ENCODE measurements around the gene DNAJC25. TPM values are rescaled to one million over a fixed set of nuclear protein-coding genes. Genes with fewer than 3 reads are reported as not detected.

DNAJC25 gene
- total RNA-seq, 1 donor from 2014 or later = 9.8 TPM

DNA sequence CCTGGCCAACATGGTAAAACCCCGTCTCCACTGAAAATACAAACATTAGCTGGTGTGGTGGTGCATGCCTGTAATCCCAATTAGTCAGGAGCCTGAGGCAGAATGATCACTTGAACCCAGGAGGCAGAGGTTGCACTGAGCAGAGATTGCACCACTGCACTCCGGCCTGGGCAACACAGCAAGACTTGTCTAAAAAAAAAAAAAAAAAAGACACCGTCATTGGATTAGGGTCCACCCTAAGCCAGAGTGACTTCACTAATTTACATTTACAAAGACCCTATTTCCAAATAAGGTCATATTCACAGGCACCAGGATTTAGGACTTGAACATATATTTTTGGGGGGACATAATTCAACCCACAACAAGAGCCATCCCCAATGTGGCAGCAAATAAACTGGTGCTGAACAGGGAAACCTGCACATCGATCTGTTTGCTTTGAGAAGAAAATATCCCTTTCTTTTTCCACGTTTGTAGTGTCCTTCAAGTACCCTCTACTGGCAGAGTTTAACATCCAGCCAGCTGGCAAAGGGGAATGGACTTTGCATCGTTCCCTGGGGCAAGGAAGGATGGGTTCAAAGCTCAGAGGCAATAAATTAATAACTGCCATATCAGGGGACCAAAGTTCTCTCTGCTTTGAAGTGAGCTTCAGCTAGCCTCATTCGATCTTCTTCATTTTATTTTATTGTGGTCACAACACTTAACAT is 3.7 kb upstream of the DNAJC25 start:
- no peak for DNase-seq (ENCODE audit: low spot score)

DNA sequence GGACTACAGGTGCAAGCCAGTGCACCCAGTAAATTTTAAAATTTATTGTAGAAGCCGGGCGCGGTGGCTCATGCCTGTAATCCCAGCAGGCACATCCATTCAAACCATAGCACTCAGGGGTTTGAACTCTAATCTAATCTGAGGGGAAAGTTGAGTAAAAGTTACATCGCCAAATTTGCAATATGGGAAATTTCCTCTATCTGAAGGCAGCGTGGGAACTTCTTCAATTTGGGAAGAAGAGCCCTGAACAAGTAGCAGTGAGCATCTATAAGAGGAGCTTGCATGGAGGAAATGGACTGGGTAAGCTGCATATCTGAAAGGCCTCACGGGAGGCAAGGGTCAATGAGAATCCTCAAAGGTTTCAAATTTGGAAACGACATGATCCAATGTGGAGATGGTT is 2.7 kb upstream of the DNAJC25 start:
- no peak for DNase-seq (ENCODE audit: low spot score)

DNA sequence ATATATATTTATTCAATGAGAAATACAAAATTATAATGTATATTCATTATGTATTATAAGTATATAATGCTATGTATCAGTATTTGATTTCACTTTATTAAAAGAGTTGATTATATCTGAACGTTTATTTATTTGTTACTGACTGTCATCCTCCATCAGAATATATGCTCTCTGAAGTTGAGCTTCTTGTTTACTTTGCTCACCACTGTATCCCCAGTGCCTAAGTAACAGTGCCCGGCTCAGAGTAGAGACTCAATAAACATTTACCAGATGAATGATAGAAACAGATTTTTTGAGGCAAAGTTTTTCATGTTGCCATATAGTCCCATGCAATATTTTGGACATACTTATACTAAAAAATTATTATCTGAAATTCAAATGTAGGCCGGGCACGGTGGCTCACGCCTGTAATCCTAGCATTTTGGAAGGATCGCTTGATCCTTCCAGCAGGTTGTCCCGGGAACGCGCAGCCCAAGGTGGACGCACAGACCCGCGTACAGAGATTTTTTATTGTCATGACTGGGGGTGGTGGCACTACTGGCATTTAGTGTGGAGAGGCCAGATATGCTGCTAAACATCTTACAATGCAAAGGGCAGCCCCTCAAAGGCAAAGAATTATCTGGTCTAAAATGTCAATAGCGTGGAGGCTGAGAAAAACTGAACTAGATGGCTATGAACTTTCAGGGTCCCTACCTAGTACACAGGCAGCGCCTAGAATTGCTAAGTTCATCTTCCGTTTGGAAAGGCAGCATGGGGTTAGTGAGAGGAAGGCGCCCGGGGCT is 761 bp upstream of the DNAJC25 start:
- DNase-seq (ENCODE audit: low spot score) = no peak

DNA sequence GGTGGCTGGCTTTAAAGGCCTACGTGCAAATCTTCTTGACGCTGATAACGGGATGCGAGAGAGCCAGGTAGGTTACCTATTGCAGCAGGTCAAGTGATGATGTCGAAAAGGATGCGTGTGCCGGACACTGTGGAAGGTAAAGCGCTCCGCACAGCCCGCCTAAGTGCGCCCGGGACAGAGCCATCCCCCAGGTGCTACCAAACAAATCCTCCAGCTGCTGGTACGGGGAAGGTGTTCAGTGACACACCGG is 245 bp upstream of the DNAJC25 start:
- no peak for DNase-seq (ENCODE audit: low spot score)

DNA sequence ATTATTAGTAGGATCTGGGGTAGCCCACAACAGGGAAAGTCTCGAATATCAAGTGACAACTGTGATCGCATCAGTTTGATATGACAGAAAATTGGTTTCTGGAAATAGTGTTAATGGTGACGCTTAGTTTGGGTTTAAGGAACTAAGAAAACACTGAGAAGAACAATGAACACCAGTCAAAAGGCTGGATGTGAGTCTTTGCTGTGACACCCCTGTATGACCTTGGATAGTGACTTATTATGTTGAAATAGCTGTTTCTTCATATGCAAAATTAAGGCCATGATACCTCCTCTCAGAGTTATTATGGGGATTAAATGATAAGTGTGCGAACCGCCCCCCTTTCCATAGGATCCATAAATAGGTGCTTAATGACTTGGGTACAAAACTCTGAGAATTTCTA is 926 bp downstream of the DNAJC25 start:
- no peak for DNase-seq (ENCODE audit: low spot score)

DNA sequence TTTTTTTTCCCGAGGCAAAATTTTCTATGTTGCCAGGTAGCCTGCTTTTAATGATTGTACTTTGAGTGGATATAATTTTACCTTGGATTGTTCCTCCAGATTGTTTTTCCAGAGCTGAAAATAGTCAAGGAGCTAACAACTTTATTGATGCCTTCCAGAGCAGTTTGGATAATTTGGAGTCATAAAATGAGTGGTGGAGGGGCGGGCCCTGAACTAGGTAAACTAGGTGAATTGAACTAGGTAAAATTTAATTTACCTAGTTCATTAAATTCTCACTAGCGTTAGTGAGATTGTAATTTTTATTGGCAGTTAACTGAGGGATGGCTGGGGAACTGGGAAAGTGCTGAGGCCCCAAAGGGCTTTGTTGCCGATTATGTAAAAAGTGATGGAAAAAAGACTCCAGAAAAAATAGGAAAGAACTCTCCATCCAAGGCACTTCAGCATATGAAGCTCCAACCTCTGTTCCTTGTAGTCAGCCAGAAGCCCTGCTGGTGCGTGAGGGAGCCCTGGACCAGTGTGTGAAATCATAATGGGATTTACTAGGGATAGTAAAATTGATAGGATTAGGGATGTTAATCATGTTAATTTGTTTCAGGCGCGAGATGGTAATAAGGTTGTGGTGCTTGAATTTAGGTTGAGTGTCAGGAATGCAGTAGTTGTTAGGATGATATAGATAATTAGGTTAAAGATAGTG is 1.7 kb downstream of the DNAJC25 start:
- DNase-seq (ENCODE audit: low spot score) = no peak

DNA sequence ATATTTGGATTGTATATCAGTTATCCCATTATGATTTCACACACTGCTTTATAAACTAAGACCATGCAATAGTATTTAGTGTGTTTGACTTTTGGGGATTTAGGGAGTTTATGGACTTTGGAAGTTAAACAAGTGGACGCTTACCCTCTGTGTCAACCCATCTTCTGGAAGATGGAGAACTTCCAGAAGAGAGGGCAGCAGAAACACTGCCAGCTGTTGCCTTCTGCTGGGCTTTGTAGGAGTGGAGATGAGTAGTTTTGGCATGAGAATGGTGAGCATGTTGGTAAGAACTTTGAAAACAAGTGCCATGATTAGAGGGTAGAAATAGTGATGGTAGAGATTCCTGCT is 2.2 kb downstream of the DNAJC25 start:
- no peak for DNase-seq (ENCODE audit: low spot score)

DNA sequence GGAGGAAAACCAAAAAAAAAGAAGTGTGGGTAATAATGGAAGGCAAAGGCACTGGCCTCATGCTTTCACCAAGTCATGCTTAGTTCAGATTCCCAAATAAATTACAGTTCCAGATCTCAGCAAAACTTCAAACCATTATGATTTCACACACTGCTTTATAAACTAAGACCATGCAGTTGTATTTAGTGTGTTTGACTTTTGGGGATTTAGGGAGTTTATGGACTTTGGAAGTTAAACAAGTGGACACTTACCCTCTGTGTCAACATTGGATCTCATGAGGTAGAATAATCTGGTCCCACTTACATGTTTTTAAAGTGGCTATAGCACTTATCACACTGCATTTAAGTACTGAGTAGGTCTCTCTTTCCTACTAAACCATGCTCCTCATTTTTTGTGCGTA is 3.7 kb downstream of the DNAJC25 start:
- no peak for DNase-seq (ENCODE audit: low spot score)

DNA sequence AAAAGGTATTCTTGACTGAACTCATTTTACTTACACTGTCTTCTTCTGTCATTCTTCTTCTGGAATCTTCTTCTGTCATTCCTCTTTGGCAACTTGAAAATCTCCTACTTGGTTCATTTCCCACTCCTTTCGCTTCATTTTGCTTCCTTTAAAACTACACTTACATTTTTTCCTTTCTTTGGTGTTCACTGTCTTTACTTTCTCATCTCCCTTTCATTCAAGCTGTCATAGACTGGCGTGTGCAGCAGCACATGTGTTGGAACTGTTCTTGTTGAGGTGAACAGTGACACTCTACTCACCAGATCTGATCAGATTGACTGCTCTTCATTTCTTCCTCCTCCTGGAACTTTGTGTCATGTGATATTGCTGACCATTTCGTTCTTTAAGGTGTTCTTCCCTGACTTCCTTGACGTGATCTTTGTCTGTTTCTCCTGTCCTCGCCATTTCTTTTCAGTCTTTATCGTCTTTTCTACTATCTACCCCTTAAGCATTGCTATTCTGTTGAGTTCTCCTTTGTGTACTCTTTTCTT is 6.4 kb downstream of the DNAJC25 start:
- DNase-seq (ENCODE audit: low spot score) = no peak

DNA sequence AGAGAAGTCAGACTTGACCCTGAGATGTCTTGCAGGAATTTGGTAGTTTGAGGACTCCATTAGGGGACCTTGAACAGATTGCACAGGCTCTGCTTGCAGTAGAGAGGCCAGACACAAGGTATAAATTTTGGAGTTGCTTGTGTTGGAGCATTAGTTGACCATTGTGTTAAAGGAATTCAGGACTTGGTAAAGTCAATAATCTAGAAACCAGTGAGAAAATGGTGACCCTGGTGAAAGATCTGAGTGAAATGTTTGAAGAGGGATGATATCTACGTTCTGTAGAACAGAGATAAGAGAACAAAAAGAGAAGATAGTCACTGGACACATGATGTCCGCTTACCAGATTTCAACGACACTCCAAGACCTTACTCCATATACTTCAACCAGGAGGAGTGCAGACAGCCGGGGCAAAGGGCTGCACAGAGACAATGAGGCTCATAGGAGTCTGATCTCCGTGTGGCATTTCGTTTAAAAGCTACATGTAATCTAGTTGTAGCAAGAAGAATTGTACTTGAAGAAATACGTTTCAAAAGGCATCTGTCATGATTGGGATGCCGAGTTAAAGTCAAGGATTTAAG is 13.2 kb downstream of the DNAJC25 start:
- DNase-seq (ENCODE audit: low spot score) = no peak

DNA sequence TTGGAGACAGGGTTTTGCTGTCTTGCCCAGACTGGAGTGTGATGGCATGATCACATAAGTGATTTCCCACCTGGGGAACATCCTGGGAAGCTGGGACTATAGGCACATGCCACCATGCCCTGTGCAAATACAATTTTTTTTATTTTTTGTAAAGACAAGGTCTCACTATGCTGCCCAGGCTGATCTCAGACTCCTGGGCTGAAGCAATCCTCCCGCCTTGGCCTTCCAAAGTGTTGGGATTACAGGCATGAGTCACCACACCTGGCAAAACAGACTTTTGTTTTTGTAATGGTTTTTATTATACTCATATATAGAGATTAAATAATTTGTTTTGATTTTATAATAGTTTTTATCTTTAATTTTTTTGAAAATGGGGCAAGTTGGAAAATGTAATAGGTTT is 14.7 kb downstream of the DNAJC25 start:
- no peak for DNase-seq (ENCODE audit: low spot score)

DNA sequence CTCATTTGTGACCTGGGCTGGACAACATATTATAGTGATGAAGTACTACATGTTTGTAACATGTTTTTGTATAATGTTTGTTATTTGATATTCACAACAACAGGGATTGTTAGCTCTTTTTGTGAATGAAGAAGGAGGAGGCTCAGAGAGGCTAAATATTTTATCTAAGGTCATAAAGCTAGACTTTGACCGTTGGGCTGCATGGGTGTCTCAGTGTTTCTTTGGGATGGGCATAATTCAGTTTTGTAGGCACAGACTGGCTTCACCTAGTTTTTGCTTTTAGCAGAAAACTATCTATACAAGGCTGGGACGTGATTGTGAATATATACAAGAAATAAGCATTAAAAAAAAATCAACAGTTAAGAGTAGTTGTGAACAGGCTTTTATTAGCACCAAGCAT is 15.3 kb downstream of the DNAJC25 start:
- no peak for DNase-seq (ENCODE audit: low spot score)

DNA sequence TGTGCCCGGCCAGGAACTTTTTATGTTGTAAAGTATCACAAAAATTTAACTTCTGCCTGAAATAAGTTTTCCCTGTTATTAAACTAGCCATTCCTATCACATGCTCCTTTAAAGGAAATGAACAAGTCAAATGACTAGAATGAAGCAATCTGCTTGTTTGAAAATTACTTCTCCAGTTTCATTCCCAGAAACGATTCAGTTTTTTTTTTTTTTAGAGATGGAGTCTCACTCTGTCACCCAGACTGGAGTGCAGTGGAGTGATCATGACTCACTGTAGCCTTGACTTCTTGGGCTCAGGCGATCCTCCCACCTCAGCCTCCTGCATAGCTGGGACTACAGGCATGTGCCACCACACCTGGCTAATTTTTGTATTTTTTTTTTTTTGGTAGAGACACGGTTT is 16.9 kb downstream of the DNAJC25 start:
- DNase-seq (ENCODE audit: low spot score) = no peak

DNA sequence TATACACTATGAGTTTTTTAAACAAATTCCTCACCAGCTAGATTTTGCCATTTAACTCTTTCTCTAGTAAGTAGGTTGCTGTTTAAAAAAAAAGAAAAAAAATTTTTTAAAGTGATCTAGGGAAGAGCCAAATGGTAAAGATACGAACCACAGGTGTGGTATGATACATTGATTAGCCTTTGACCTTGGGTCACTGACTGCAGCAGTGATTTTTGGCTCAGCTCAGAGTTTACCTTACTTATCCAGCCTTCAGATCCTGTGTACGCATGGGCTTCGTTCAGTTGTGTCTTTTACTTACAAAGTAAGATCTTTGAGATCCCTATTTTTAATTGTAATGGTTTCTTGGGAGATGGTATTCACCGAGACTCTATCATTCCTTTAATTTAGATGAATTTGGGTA is 17.9 kb downstream of the DNAJC25 start:
- DNase-seq (ENCODE audit: low spot score) = no peak

DNA sequence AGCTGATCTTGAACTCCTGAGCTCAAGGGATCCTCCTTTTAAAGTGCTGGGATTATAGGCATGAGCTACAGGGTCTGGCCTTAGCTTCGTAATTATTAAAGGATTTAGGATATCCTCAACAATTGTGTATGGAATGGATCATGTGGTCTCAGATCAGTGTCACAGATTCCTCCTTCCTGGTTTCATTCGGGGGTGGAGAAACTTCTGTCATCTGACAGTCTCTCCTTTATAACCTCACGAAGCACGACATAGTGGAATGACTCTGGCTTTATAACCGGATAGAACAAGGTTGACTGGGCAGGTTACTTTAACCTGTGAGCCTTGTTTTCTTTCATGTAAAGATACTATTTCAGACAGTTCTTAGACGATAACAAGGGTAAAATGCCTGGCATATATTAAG is 25.9 kb downstream of the DNAJC25 start:
- DNase-seq (ENCODE audit: low spot score) = no peak

DNA sequence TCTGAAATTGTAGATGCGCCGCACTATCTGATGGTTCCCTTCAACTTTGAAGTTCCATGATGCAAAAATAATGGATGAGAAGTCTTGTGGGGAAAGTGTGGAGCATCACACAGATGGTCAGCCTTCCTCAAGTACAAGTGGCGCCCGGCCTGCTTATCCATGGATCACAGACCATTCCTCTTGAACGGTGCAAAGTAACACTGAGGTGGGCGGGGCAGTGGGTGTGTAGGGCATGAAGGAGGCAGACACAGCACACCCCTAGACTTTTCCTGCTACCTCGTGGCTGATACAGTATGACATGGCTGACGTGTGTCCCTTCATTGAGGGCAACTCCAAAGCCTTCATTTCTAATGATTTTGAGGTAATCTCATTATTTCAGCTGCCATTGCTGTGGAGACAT is 27.8 kb downstream of the DNAJC25 start:
- DNase-seq (ENCODE audit: low spot score) = no peak

DNA sequence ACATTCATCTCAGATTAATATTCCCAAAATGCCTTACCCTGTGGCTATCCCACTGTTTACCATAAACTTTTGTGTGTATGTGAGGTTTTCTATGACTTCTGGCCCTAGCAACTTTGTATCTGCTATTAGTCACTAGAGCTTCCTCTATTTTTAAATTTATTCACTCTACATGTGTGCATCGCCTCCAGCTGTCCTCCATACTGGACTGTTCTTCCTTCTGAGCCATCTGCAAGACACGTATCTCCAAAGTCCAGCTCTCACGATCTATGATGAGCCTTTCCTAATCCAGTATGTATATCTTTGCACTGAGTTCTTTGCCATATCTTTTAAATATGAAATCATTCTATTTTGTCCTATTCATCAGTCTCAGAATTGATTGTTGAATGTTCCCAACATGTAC is 28.6 kb downstream of the DNAJC25 start:
- DNase-seq (ENCODE audit: low spot score) = no peak

DNA sequence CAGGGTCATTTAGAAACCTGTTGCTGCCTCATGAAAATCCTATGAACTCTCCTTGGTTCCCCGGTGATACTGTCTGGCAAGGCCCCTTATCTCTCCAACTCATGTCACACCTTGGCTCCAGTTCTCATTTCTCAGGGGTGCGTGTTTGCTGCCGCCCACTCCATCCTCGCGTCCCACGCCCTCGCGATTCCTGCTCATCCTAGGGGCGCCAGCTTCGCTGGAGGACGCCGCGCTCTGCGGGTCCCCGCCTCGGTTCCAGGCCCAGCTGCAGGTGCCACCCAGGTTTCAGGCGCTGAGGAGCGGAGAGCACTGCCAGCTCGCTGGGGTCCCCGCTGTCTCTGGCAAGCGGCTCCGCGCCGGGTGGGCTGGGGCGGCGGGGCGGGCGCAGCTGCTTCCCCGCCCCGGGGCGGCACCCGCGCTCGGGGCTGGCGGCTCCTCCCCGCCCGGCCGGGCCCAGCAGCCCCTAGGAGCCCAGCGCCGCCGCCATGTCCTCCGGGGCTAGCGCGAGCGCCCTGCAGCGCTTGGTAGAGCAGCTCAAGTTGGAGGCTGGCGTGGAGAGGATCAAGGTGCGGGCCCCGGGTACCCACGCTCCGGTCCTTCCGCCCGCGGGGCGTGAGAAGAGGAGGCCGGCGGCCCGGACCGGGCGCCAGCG is 30.1 kb downstream of the DNAJC25 start, which contains the start of gene GNG10:
TSS of gene GNG10 (plus strand) at position 456 of the 652 bp plus-strand sequence. CDS start at position 486, 30 bp downstream.
- DNase-seq (ENCODE audit: low spot score) = peak; percentile 49

DNA sequence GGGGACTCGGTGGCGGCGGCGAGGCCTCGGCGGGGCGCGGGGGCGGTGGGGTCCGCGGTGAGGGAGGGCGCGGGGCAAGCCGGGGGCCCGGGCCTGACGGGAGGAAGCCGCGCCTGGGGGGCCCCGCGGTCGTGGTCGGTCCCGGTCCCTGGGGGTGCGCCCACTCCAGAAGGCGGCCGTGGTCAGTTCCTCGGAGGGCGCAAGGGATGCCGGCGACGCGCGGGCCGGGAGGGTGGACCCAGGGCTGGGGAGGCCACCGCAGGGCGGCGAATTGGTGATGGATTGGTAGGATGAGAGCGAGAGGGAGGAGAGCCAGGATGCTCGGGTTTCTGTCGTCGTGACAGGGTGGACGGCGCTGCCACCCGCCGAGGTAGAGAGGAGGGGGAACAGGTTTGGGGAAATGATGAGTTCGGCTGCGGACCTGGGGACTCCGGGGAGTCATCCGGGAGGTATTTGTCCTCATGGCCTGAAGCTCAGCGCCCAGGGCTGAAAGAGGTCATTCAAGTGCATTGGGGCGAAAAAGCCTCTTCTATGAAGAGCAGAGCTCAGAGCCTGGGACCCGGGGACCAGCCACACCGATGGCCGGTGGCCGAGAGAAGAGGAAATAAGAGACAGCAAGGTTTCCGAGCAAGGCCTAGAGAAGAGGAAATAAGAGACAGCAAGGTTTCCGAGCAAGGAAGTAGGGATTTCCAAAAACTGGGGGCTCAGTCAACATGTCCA is 30.8 kb downstream of the DNAJC25 start:
- DNase-seq (ENCODE audit: low spot score) = peak; percentile 50

DNA sequence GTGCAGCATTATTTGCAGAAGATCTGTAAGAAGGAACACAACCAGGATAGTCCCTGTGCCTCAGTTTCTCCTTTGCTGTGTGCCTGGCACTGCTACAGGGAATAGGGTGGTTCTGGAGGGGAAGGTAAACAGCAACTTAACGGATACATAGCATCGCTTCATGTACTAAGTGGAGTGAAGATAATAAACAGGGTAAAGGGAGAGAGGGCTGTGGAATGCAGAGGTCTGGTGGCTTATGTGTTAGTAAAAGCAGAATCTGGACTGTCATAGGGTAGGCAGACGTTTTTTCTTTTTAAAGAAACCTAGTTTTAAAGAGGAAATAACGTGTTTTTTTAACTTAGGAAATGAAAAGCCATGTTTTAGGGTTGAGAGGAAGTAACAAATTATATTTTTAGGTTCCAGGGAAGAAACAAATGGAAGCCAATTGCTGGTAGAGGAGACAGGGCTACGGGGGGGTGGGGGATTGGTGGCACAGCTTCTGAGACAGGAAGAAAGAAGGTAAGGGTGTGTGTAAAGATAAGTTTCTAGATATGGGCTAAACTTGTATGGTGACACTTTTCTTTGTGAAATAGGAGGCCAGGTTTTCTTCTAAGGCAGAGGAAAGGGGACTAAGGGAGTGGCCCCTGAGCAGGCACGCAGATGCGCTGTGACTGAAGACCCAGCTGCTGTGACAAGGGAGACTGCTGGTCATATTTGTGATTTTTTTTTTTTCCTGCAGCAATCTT is 31.6 kb downstream of the DNAJC25 start:
- DNase-seq (ENCODE audit: low spot score) = no peak

Data from ureter (tissue), 1 donor.